Measurements from ENCODE around the gene CTSZ. TPM values are rescaled to one million over a fixed set of nuclear protein-coding genes. Genes with fewer than 3 reads are reported as not detected.
"Not testable (repeated sequence)": the region's sequence is repeated elsewhere in the genome, so short reads cannot be mapped to it uniquely, and the experiment has no call there.

The CTSZ gene
- total RNA-seq (2014; rRNA removed; shearing (Covaris generic)) = 187 and 200 TPM in 2 replicates
- polyA plus RNA-seq (2015; cell fraction: cytosol; rRNA removed) = 575 and 577 TPM in 2 replicates
- 51.5 and 55.3 TPM in 2 replicates for polyA plus RNA-seq (2015; cell fraction: nucleus; rRNA removed)

- in situ Hi-C loops (cut with HindIII; ENCODE audit: low pct_unique_long_range_greater_than_20kb, low sequenced_read_pairs) = no loop called here
- no peak for DNase-seq (ENCODE audit: low read depth, low spot score)
Measured at GRCh38 chr20:59006864-59007664, at the start of gene CTSZ. TSS of gene CTSZ (minus strand) at chr20:59007254. CDS start at chr20:59007128, 126 bp downstream.

GRCh38 chr20:59055302-59055701, 48.2 kb upstream of the CTSZ start:
- DNase-seq (ENCODE audit: low read depth, low spot score) = peak; percentile 47
- in situ Hi-C loops (cut with HindIII; ENCODE audit: low pct_unique_long_range_greater_than_20kb, low sequenced_read_pairs) = no loop called here

- in situ Hi-C loops (cut with HindIII; ENCODE audit: low pct_unique_long_range_greater_than_20kb, low sequenced_read_pairs) = no loop called here
- DNase-seq (ENCODE audit: low read depth, low spot score) = no peak
Measured at GRCh38 chr20:59051666-59052185, 44.7 kb upstream of the CTSZ start.

- in situ Hi-C loops (cut with HindIII; ENCODE audit: low pct_unique_long_range_greater_than_20kb, low sequenced_read_pairs) = no loop called here
- no peak for DNase-seq (ENCODE audit: low read depth, low spot score)
Measured at GRCh38 chr20:59050437-59050836, 43.4 kb upstream of the CTSZ start.

GRCh38 chr20:59048681-59049030, 41.6 kb upstream of the CTSZ start:
- in situ Hi-C loops (cut with HindIII; ENCODE audit: low pct_unique_long_range_greater_than_20kb, low sequenced_read_pairs) = no loop called here
- DNase-seq (ENCODE audit: low read depth, low spot score) = no peak

GRCh38 chr20:59047938-59048680, 41.1 kb upstream of the CTSZ start:
- in situ Hi-C loops (cut with HindIII; ENCODE audit: low pct_unique_long_range_greater_than_20kb, low sequenced_read_pairs) = no loop called here
- DNase-seq (ENCODE audit: low read depth, low spot score) = no peak

- in situ Hi-C loops (cut with HindIII; ENCODE audit: low pct_unique_long_range_greater_than_20kb, low sequenced_read_pairs) = no loop called here
- DNase-seq (ENCODE audit: low read depth, low spot score) = no peak
Measured at GRCh38 chr20:59046862-59047261, 39.8 kb upstream of the CTSZ start.

GRCh38 chr20:59044796-59045195, 37.7 kb upstream of the CTSZ start:
- DNase-seq (ENCODE audit: low read depth, low spot score) = no peak
- in situ Hi-C loops (cut with HindIII; ENCODE audit: low pct_unique_long_range_greater_than_20kb, low sequenced_read_pairs) = no loop called here

- no peak for DNase-seq (ENCODE audit: low read depth, low spot score)
- in situ Hi-C loops (cut with HindIII; ENCODE audit: low pct_unique_long_range_greater_than_20kb, low sequenced_read_pairs) = no loop called here
Measured at GRCh38 chr20:59044295-59044694, 37.2 kb upstream of the CTSZ start.

GRCh38 chr20:59043698-59044097, 36.6 kb upstream of the CTSZ start:
- in situ Hi-C loops (cut with HindIII; ENCODE audit: low pct_unique_long_range_greater_than_20kb, low sequenced_read_pairs) = no loop called here
- no peak for DNase-seq (ENCODE audit: low read depth, low spot score)

GRCh38 chr20:59042796-59043631, 36.0 kb upstream of the CTSZ start:
- peak; percentile 93 for DNase-seq (ENCODE audit: low read depth, low spot score)
- in situ Hi-C loops (cut with HindIII; ENCODE audit: low pct_unique_long_range_greater_than_20kb, low sequenced_read_pairs) = no loop called here

GRCh38 chr20:59042151-59042795, 35.2 kb upstream of the CTSZ start, which contains the start of gene PRELID3B:
TSS of gene PRELID3B (minus strand) at chr20:59042786. CDS start at chr20:59042730, 56 bp downstream.
- peak; percentile 14 for DNase-seq (ENCODE audit: low read depth, low spot score)
- in situ Hi-C loops (cut with HindIII; ENCODE audit: low pct_unique_long_range_greater_than_20kb, low sequenced_read_pairs) = no loop called here

GRCh38 chr20:59041487-59041886, 34.4 kb upstream of the CTSZ start:
- in situ Hi-C loops (cut with HindIII; ENCODE audit: low pct_unique_long_range_greater_than_20kb, low sequenced_read_pairs); DNase-seq (ENCODE audit: low read depth, low spot score): not testable (repeated sequence)

GRCh38 chr20:59040667-59041066, 33.6 kb upstream of the CTSZ start:
- in situ Hi-C loops (cut with HindIII; ENCODE audit: low pct_unique_long_range_greater_than_20kb, low sequenced_read_pairs) = no loop called here
- DNase-seq (ENCODE audit: low read depth, low spot score) = no peak

GRCh38 chr20:59039233-59039632, 32.2 kb upstream of the CTSZ start:
- in situ Hi-C loops (cut with HindIII; ENCODE audit: low pct_unique_long_range_greater_than_20kb, low sequenced_read_pairs) = no loop called here
- DNase-seq (ENCODE audit: low read depth, low spot score) = no peak

- DNase-seq (ENCODE audit: low read depth, low spot score) = no peak
- in situ Hi-C loops (cut with HindIII; ENCODE audit: low pct_unique_long_range_greater_than_20kb, low sequenced_read_pairs) = no loop called here
Measured at GRCh38 chr20:59037386-59037785, 30.3 kb upstream of the CTSZ start.

GRCh38 chr20:59035381-59035780, 28.3 kb upstream of the CTSZ start:
- in situ Hi-C loops (cut with HindIII; ENCODE audit: low pct_unique_long_range_greater_than_20kb, low sequenced_read_pairs) = no loop called here
- no peak for DNase-seq (ENCODE audit: low read depth, low spot score)

Data from SK-MEL-5 (cell line).